B cell (primary cell): ENCODE results near the gene APOBEC3C. TPM values are rescaled to one million over a fixed set of nuclear protein-coding genes. Genes with fewer than 3 reads are reported as not detected.
A peak's percentile ranks its signal among the peaks of the same experiment; 100 is the strongest.

Source experiments
- ATAC-seq: fragments of 200-7000 bp; cut with Tn5 transposase; one replicate; pipeline ENCODE4 v1.10.0; 2021; ENCODE audit warnings: low read depth, mild to moderate bottlenecking, moderate number of reproducible peaks, moderate library complexity
- CTCF ChIA-PET: fragments of 350-600 bp; sonication (Branson Sonifier 250); formaldehyde crosslinking; loops from one replicate; lab custom pipeline; 2021; ENCODE audit warnings: antibody characterized with exemption, inconsistent platforms; lab: Charles Lee
- POLR2A ChIA-PET: fragments of 350-600 bp; sonication (Branson Sonifier 250); formaldehyde crosslinking; loops from one replicate; lab custom pipeline; 2021; ENCODE audit warnings: antibody characterized with exemption; lab: Charles Lee
- DNase-seq: peaks from one replicate; pipeline ENCODE4 v3.0.0; 2013
- H2AFZ ChIP-seq: 2 replicates; pipeline ENCODE4 v1.6.1; 2012; ENCODE audit warnings: mild to moderate bottlenecking, low read depth, low read length; ENCODE audit not compliant: insufficient read depth, poor library complexity, severe bottlenecking
- H3K27ac ChIP-seq, 2 donors: 1 replicate in 1 of 2; 2 replicates in 1 of 2; pipeline ENCODE4 v1.5.1; 2012 to 2013; ENCODE audit warnings: low read length in 2 of 2, mild to moderate bottlenecking in 2 of 2, moderate library complexity in 1 of 2
- H3K27me3 ChIP-seq, 4 experiments: fragments of 200-600 bp in 1 of 4; sonication (generic) in 1 of 4; replicated peaks in 1 of 4; 1 replicate in 2 of 4; 2 replicates in 2 of 4; pipeline versions ENCODE4 v1.6.1 to v1.7.0; 2013 to 2016; ENCODE audit warnings: low read length in 3 of 4, mild to moderate bottlenecking in 2 of 4, mixed read lengths in 1 of 4, moderate library complexity in 1 of 4; ENCODE audit not compliant: insufficient read depth in 4 of 4, control insufficient read depth in 3 of 4; ENCODE audit errors: control extremely low read depth in 1 of 4
- H3K36me3 ChIP-seq, 2 experiments: replicated peaks in 1 of 2; 1 replicate in 1 of 2; 2 replicates in 1 of 2; pipeline versions ENCODE4 v1.6.1 to v1.7.1; 2013; ENCODE audit warnings: low read length in 1 of 2; ENCODE audit not compliant: insufficient read depth in 2 of 2, control insufficient read depth in 1 of 2; ENCODE audit errors: control extremely low read depth in 1 of 2, extremely low read depth in 1 of 2
- H3K4me1 ChIP-seq, 2 donors: fragments of 200-600 bp in 1 of 2; sonication (generic) in 1 of 2; 1 replicate in 1 of 2; 2 replicates in 1 of 2; pipeline versions ENCODE4 v1.5.1 to v1.6.1; 2013 to 2017; ENCODE audit warnings: low read length in 2 of 2; ENCODE audit not compliant: control insufficient read depth in 2 of 2, insufficient read depth in 2 of 2
- H3K4me2 ChIP-seq: replicated peaks from 2 replicates; pipeline ENCODE3; 2012; ENCODE audit warnings: mild to moderate bottlenecking, low read depth, low read length; ENCODE audit not compliant: poor library complexity, severe bottlenecking
- H3K4me3 ChIP-seq, 5 experiments: fragments of 200-600 bp in 1 of 5; sonication (generic) in 1 of 5; 1 replicate in 3 of 5; 2 replicates in 2 of 5; pipeline versions ENCODE4 v1.5.1 to v1.7.0; 2011 to 2016; ENCODE audit warnings: low read length in 4 of 5, mild to moderate bottlenecking in 4 of 5, low read depth in 2 of 5, control low read depth in 1 of 5, moderate library complexity in 1 of 5; ENCODE audit not compliant: insufficient read depth in 1 of 5; ENCODE audit errors: control extremely low read depth in 1 of 5, extremely low read depth in 1 of 5
- H3K79me2 ChIP-seq: fragments of 200-600 bp; sonication (generic); one replicate; pipeline ENCODE4 v1.6.0; 2016; ENCODE audit warnings: low read length; ENCODE audit not compliant: control insufficient read depth, insufficient read depth
- H3K9ac ChIP-seq: fragments of 200-600 bp; sonication (generic); 2 replicates; pipeline ENCODE4 v1.6.1; 2017; ENCODE audit warnings: mild to moderate bottlenecking, low read length, moderate library complexity
- H3K9me3 ChIP-seq, 3 donors: one replicate each; pipeline versions ENCODE4 v1.6.1 to v1.7.1; 2013; ENCODE audit warnings: low read length in 2 of 3; ENCODE audit not compliant: control insufficient read depth in 2 of 3, insufficient read depth in 1 of 3; ENCODE audit errors: control extremely low read depth in 1 of 3
- H4K20me1 ChIP-seq: 2 replicates; pipeline ENCODE4 v1.6.0; 2012; ENCODE audit warnings: mild to moderate bottlenecking, low read length; ENCODE audit not compliant: insufficient read depth, control insufficient read depth, poor library complexity, severe bottlenecking
- H3K27ac Mint-ChIP-seq: one replicate; pipeline ENCODE4 v1.8.0; 2021; ENCODE audit warnings: mixed read lengths
- H3K27me3 Mint-ChIP-seq: one replicate; pipeline ENCODE4 v1.8.0; 2021; ENCODE audit warnings: mixed read lengths
- H3K4me1 Mint-ChIP-seq: one replicate; pipeline ENCODE4 v1.8.0; 2021; ENCODE audit warnings: mixed read lengths
- H3K4me3 Mint-ChIP-seq: one replicate; pipeline ENCODE4 v1.8.0; 2021; ENCODE audit warnings: mixed read lengths
- H3K9me3 Mint-ChIP-seq: one replicate; pipeline ENCODE4 v1.8.0; 2022; ENCODE audit warnings: mixed read lengths; ENCODE audit not compliant: insufficient read depth
- CTCF ChIP-seq: fragments of 200-600 bp; IDR thresholded peaks from one replicate; pipeline ENCODE4 v1.8.0; 2022; ENCODE audit warnings: antibody characterized with exemption, mild to moderate bottlenecking
- EZH2 ChIP-seq: IDR thresholded peaks from 2 replicates; pipeline ENCODE4 v1.6.1; 2012; ENCODE audit warnings: borderline replicate concordance, low read depth, mild to moderate bottlenecking, moderate library complexity, low read length; ENCODE audit not compliant: insufficient read depth, poor library complexity, severe bottlenecking
- WGBS: methylation state at CpG from one replicate; pipeline ENCODE4 v1.1.5; 2013; ENCODE audit warnings: missing lambda C conversion rate; ENCODE audit not compliant: insufficient coverage; 5-methylcytosine and 5-hydroxymethylcytosine counted together
- intact Hi-C: fragments of 100-400 bp; cut with micrococcal nuclease; formaldehyde crosslinking; loops from one replicate; pipeline ENCODE4 v1.10.0; 2022
- polyA plus RNA-seq: library from polyadenylated mRNA; depleted of rRNA; stranded (reverse); fragments of >200 nt; gene quantifications from 2 replicates; pipeline ENCODE4 v1.2.3, GENCODE V29; 2012
- total RNA-seq, 2 donors: library from RNA; stranded (reverse); fragments of 120-200 nt in 1 of 2; gene quantifications; 1 replicate in 1 of 2; 2 replicates in 1 of 2; pipeline versions ENCODE4 v1.2.3 to v1.2.4, GENCODE V29; 2013 to 2022

Gene APOBEC3C
- total and polyA plus RNA-seq, 2 donors (not counting 1 experiment from before 2014, with no cell fraction given) = 45.5 to 107 TPM

- H3K9ac ChIP-seq = no peak overlapping the region
- Mint-ChIP-seq H3K27ac (no peak overlapping the region), H3K9me3 (no peaks in the 10 kb centered on the region), H3K4me3 (peak overlapping the region; percentile 30), H3K27me3 (peaks cover 25% of the 10 kb centered on the region), H3K4me1 (peaks cover 19% of the 10 kb centered on the region)
- WGBS = 59% methylated on average over 15 of the region's 15 CpGs
- H3K27ac ChIP-seq = peak overlapping the region in 1 of 2 donors; percentile 8
- ChIA-PET POLR2A (no interaction called here), CTCF (interaction anchor here (11.1 kb wide), 1 partner anchor 37 kb away, joined by 133 read pairs; no protein-coding TSS in a partner anchor)
- no peaks in the 10 kb centered on the region for H3K36me3 ChIP-seq
- DNase-seq (peak; percentile 50), ATAC-seq (peak; percentile 45)
- no peak for TF ChIP-seq EZH2
- TF ChIP-seq CTCF = no peak
- no peaks in the 10 kb centered on the region for H3K79me2 ChIP-seq
- peaks cover 0 to 22% (median 0%) of the 10 kb centered on the region in 4 experiments for H3K27me3 ChIP-seq
- H4K20me1 ChIP-seq = no peaks in the 10 kb centered on the region
- no peak overlapping the region for H3K4me3 ChIP-seq
- H3K9me3 ChIP-seq = no peaks in the 10 kb centered on the region
- no peak overlapping the region for H2AFZ ChIP-seq
- H3K4me2 ChIP-seq = peak overlapping the region; percentile 15
- intact Hi-C loops = no loop called here
- peaks cover 10 to 24% of the 10 kb centered on the region in 2 donors for H3K4me1 ChIP-seq
Measured at GRCh38 chr22:38967451-38968450, 46.3 kb upstream of the APOBEC3C start.

- Histone ChIP-seq H3K4me2 (no peak overlapping the region), H4K20me1 (no peaks in the 10 kb centered on the region), H3K27ac (no peak overlapping the region), H3K79me2 (no peaks in the 10 kb centered on the region), H3K4me1 (peaks cover 10 to 26% of the 10 kb centered on the region in 2 donors), H3K9ac (no peak overlapping the region), H3K9me3 (no peaks in the 10 kb centered on the region), H2AFZ (no peak overlapping the region), H3K4me3 (no peak overlapping the region), H3K27me3 (peaks cover 0 to 22% (median 0%) of the 10 kb centered on the region in 4 experiments), H3K36me3 (no peaks in the 10 kb centered on the region)
- CTCF ChIA-PET = interaction anchor here (11.1 kb wide), 1 partner anchor 36 kb away, joined by 133 read pairs; no protein-coding TSS in a partner anchor
- H3K9me3 Mint-ChIP-seq = no peaks in the 10 kb centered on the region
- POLR2A ChIA-PET = no interaction called here
- H3K27ac Mint-ChIP-seq = no peak overlapping the region
- H3K4me1 Mint-ChIP-seq = peaks cover 21% of the 10 kb centered on the region
- DNase-seq = no peak
- ATAC-seq = no peak
- peaks cover 25% of the 10 kb centered on the region for H3K27me3 Mint-ChIP-seq
- H3K4me3 Mint-ChIP-seq = no peak overlapping the region
- TF ChIP-seq CTCF = no peak
- no peak for TF ChIP-seq EZH2
- intact Hi-C loops = no loop called here
- 81% methylated on average over 8 of the region's 11 CpGs for WGBS
Measured at GRCh38 chr22:38968801-38969200, 45.3 kb upstream of the APOBEC3C start.
